Myocyte (in vitro differentiated cells): ENCODE results near the gene CDH13. TPM values are rescaled to one million over a fixed set of nuclear protein-coding genes. Genes with fewer than 3 reads are reported as not detected.

Experiments used
- DNase-seq: peaks from one replicate; pipeline ENCODE4 v3.0.0-alpha.2; 2012; ENCODE audit warnings: low read depth
- total RNA-seq: library from RNA; depleted of rRNA; stranded (reverse); fragments of >200 nt; gene quantifications from 2 replicates; pipeline ENCODE4 v1.2.3, GENCODE V29; 2014

CDH13 gene
- total RNA-seq, 1 donor from 2014 or later = 160 TPM

GRCh38 chr16:82776470-82777146 is 149.8 kb downstream of the CDH13 start:
- DNase-seq = no peak

DNA sequence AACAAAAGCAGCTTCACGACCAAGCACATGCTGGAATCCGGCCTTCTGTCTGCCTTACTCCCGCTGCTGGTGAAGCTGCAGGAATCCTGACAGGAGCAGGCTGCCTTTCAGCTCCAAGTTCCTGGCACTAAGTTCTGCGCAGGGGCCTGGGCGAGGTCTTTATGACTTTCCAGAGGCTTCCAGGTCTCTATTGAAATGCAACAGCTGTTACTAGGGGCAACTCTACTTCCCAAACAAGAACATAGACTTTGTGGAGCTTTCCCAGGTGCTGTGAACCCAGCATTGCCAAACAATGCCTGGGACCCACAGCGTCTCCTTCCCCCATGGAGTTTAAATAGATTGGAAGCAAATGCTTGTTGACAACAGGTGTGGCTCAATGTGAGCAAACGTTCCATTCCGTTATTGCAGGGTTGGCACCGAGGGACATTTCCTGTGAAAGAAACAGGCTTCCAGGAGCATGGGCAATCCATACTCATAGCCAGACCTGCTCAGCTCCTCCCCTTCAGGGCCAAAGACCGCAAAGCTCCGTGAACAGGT is 156.0 kb downstream of the CDH13 start:
- DNase-seq = peak; percentile 76

- DNase-seq = peak; percentile 13
Measured at GRCh38 chr16:82783933-82784572, 157.3 kb downstream of the CDH13 start.

DNA sequence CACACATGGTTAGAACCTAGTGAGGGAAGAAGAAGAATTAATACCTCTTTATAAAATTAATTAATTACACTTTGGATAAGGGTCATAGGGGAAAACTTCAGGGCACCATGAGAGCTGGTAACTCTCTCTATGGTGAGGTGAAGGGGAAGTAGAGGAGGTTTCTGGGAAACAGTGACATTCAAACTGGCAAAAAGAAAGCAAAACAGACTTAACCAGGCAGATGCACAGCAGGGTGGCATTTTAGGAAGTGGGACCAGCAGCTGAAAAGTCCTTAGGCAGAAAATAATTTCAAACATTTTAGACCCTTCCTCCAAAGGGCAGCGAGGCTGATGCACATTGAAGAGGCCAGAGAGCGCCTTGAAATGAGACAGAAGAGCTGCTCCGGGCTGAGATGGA is 157.8 kb downstream of the CDH13 start:
- no peak for DNase-seq

DNA sequence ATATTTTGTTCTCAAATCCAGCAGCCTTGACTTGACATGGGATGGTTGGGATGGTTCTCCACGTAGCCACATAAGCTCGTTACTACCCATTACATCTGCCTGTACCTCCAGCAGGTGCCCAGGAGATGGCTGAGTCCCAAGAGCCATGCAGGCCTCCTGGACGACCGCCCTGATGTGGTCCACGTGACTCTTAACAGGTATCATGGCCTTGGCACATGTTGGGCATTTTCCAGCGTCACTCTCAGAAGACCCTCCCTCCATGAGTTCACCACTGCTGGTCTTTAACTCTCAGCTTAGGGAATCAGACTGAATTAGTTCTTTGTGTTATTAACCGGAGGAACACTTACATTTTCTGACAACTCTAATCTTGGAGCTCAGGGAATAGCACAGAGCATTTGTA is 161.5 kb downstream of the CDH13 start:
- no peak for DNase-seq

GRCh38 chr16:82788919-82789318 is 162.2 kb downstream of the CDH13 start:
- DNase-seq = no peak

GRCh38 chr16:82792693-82793092 is 165.9 kb downstream of the CDH13 start:
- no peak for DNase-seq

GRCh38 chr16:82793528-82794245 is 166.9 kb downstream of the CDH13 start:
- DNase-seq = no peak

- no peak for DNase-seq
Measured at GRCh38 chr16:82796047-82796446, 169.3 kb downstream of the CDH13 start.

- no peak for DNase-seq
Measured at GRCh38 chr16:82801361-82801760, 174.6 kb downstream of the CDH13 start.

GRCh38 chr16:82805866-82806265 is 179.1 kb downstream of the CDH13 start:
- DNase-seq = no peak

DNA sequence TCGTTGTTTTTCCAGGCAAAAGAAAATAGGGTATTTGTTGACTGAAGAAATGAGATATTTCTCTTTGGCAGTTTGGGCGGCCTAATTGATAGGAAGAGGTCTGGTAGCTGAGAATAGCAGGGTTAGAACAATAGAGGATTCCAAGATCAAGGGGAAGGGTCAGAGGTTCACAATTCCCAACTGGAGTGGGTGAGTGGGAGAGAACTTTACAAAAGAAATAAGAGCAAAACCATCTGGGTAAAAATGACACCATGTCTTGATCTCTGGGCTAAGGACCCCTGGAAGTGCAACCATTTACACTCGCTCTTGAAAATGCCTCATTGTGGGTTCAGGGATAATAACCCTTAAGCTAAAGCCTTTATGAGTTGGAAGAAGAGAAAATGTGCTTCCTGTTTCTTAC is 180.5 kb downstream of the CDH13 start:
- no peak for DNase-seq

DNA sequence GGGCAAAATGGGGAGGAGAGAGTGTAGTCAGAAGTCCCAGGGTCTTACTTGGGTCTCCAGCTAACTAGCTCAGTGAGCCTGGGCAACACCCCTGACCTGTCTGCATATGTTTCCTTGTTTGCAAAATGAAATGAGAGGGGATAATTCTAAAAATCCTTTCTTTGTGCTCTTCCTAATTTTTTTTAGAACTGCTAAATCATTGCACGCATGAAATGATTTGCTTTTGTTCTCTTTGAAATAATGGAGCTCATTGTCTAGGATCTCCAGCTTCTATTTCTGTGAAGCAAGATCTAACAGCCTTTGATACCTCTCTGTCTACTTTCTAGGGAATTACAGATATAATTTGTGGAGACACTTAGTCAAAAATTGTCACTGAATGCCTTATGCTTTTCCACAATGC is 181.3 kb downstream of the CDH13 start:
- no peak for DNase-seq

DNA sequence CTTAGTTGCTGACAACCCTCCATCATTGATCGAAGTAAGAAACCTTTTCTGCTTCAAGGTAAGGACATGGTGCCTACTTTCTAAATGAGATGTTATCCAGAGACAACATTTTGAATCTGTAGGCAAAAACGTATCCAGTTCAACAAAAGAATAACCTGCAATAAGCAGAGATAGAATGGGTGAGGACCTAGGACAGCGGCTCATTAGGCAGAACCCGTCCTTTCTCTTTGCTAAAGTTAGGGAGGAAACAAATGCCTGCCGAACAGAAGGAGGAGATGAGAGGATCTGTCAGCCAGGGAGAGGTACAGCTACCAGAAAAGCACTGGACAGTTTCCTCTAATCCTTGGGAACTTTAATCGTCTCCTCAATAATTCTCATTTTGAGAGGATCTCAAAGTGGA is 183.3 kb downstream of the CDH13 start:
- DNase-seq = no peak

DNA sequence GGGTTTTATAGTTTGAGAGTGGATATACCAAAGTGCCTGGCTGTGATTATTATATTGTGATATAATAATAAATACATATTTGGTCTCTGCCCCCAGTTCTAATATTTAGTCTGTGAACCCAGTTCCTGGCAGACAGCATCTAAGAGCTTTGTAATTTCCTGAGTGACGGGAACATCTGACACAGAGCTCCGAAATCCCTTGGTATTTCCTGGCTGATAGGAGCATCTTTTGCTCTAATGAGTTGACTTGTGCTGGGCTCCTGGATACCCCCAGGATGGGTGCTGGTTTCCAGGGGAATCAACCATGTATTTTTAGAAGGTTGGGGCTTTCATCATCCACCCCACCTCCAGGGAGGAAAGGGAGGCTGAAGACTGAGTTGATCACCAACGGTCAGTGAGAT is 187.3 kb downstream of the CDH13 start:
- no peak for DNase-seq

- DNase-seq = no peak
Measured at GRCh38 chr16:82819286-82819685, 192.5 kb downstream of the CDH13 start.

- DNase-seq = no peak
Measured at GRCh38 chr16:82820855-82821254, 194.1 kb downstream of the CDH13 start.

GRCh38 chr16:82824408-82824807 is 197.6 kb downstream of the CDH13 start:
- peak; percentile 24 for DNase-seq

DNA sequence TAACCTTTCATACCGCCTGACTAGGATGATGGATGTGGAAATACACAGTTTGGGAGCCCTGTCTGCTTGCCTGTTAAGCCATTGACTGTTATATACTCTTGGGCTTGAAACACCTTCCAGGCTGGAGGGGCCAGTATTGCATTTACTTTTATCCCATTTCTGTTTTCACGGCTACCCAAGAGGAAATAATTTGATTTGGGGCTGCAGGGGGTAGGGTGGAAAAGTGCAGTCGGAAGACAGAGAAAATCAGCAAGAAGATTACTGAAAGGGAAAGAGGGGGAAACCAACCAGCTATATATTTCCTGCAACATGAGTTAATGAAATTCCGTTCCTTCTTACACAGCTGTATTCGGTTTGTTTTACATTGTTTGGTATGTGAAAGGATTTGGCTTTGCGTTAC is 202.5 kb downstream of the CDH13 start:
- DNase-seq = no peak

GRCh38 chr16:82830944-82831343 is 204.2 kb downstream of the CDH13 start:
- no peak for DNase-seq

DNA sequence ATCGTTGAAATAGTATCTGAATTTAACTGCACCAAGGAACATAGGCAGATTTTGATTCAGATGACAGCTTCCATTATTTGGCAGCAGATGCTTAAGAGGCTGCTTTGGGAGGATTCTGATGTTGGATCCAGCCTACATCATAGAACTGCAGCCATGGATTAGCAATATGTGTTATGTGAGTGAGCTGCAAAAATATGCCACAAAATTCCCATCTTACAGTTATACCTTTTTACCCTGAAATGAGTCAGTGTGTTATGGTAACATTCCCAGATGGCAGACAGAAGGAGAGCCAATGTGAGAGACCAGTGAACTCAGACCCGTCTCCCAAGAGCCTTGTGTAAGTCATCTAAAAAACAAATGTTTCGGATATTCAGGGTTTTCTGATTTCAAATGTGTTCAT is 206.1 kb downstream of the CDH13 start:
- no peak for DNase-seq

GRCh38 chr16:82833378-82833993 is 206.7 kb downstream of the CDH13 start:
- no peak for DNase-seq
